Measurements from ENCODE around the gene DCBLD2. TPM values are rescaled to one million over a fixed set of nuclear protein-coding genes. Genes with fewer than 3 reads are reported as not detected.

DCBLD2 gene
- total and polyA plus RNA-seq, 2 donors (not counting 3 experiments of a cell fraction or from before 2014, with no cell fraction given): 28.7 to 77.3 TPM

DNA sequence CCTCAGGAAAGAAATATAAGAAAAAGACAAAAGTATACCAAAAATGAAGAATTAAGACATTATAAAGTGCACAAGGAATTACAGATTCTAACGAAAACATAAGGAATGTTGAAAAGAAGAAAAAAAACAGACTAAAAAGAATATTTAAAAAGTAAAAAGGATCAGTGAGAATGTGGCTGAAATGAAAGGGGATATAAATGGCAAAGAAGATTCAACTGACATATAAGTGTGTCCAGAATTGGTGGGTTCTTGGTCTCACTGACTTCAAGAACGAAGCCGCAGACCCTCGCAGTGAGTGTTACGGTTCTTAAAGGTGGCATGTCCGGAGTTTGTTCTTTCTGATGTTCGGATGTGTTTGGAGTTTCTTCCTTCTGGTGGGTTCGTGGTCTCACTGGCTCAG is 44.8 kb downstream of the DCBLD2 start:
- Histone ChIP-seq H3K36me3 (ENCODE audit: control insufficient read depth in 2 of 2, extremely low read depth in 1 of 2, insufficient read depth in 2 of 2, low read length in 2 of 2) (no peaks in the 10 kb centered on the region), H3K9me1 (replicated peaks; ENCODE audit: control insufficient read depth, extremely low read depth, insufficient read depth, low read length) (peaks cover 2% of the 10 kb centered on the region), H2AFZ (ENCODE audit: low read depth, low read length) (no peak overlapping the region), H4K20me1 (replicated peaks; ENCODE audit: control insufficient read depth, extremely low read depth, insufficient read depth, low read length) (no peaks in the 10 kb centered on the region), H3K79me2 (ENCODE audit: control insufficient read depth, insufficient read depth, low read length) (peaks cover 61% of the 10 kb centered on the region), H3K27me3 (ENCODE audit: control insufficient read depth in 2 of 2, insufficient read depth in 2 of 2, low read length in 2 of 2) (no peaks in the 10 kb centered on the region), H3K9ac (replicated peaks; ENCODE audit: extremely low read depth, insufficient read depth, low read length) (no peak overlapping the region), H3K9me3 (replicated peaks; ENCODE audit: control insufficient read depth, insufficient read depth, low read length) (no peaks in the 10 kb centered on the region), H3K27ac (ENCODE audit: insufficient read depth, low read depth, low read length) (no peak overlapping the region), H3K4me2 (ENCODE audit: insufficient read depth, low read length) (no peak overlapping the region), H3K4me1 (ENCODE audit: control insufficient read depth, extremely low read depth, insufficient read depth, low read length) (peaks cover 13% of the 10 kb centered on the region), H3K4me3 (replicated peaks in 1 of 3; ENCODE audit: insufficient read depth in 1 of 3, low read depth in 1 of 3, low read length in 3 of 3) (no peak overlapping the region)
- TF ChIP-seq FOS (IDR thresholded peaks at IDR 0.05; ENCODE audit: borderline replicate concordance, insufficient read depth, low read length): no peak
- TF ChIP-seq, protein P1, sequence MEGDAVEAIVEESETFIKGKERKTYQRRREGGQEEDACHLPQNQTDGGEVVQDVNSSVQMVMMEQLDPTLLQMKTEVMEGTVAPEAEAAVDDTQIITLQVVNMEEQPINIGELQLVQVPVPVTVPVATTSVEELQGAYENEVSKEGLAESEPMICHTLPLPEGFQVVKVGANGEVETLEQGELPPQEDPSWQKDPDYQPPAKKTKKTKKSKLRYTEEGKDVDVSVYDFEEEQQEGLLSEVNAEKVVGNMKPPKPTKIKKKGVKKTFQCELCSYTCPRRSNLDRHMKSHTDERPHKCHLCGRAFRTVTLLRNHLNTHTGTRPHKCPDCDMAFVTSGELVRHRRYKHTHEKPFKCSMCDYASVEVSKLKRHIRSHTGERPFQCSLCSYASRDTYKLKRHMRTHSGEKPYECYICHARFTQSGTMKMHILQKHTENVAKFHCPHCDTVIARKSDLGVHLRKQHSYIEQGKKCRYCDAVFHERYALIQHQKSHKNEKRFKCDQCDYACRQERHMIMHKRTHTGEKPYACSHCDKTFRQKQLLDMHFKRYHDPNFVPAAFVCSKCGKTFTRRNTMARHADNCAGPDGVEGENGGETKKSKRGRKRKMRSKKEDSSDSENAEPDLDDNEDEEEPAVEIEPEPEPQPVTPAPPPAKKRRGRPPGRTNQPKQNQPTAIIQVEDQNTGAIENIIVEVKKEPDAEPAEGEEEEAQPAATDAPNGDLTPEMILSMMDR (IDR thresholded peaks at IDR 0.05; ENCODE audit: extremely low read depth in 1 of 2, insufficient read depth in 1 of 2, low read depth in 1 of 2, low read length in 2 of 2): no peak
- no peak for TF ChIP-seq GATA2 (IDR thresholded peaks at IDR 0.05; ENCODE audit: insufficient read depth, insufficient read length, low read depth, low read length)
- no peak for TF ChIP-seq EZH2 (IDR thresholded peaks at IDR 0.05; ENCODE audit: borderline replicate concordance, low read depth, low read length, severe bottlenecking)
- TF ChIP-seq, protein P2, sequence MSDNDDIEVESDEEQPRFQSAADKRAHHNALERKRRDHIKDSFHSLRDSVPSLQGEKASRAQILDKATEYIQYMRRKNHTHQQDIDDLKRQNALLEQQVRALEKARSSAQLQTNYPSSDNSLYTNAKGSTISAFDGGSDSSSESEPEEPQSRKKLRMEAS (IDR thresholded peaks at IDR 0.05; ENCODE audit: insufficient read depth, insufficient read length): no peak
- ChIA-PET CTCF (interaction anchor here (1.4 to 1.5 kb wide), 3 partner anchors 19 to 137 kb away, joined by 3 to 7 read pairs (median 5); no protein-coding TSS in a partner anchor), POLR2A (no interaction called here)
- dilution Hi-C loops (cut with MboI; ENCODE audit: extremely low pct_ligation_motif_present, low sequenced_read_pairs): no loop called here
- no peak for FAIRE-seq
- intact Hi-C loops (cut with micrococcal nuclease): no loop called here
- no peak for DNase-seq (ENCODE audit: low read depth, low spot score)
- no TSS peak for BruUV-seq (replicated peaks)
